Spleen (tissue), 7 donors: ENCODE data around the gene PTP4A2.

ENCODE experiments used
- POLR2A ChIP-seq, 3 donors: fragments of 450-650 bp; IDR thresholded peaks; one replicate each; pipeline ENCODE4 v1.5.1; 2017; ENCODE audit warnings: antibody characterized with exemption in 3 of 3, mild to moderate bottlenecking in 1 of 3
- POLR2AphosphoS5 ChIP-seq, 3 donors: sonication (generic); formaldehyde crosslinking; IDR thresholded peaks; one replicate each; pipeline ENCODE4 v1.5.1; 2017; ENCODE audit warnings: antibody characterized with exemption in 3 of 3
- TF ChIP-seq, protein P1 (sequence below), 11 experiments: fragments of 200-600 bp in 7 of 11; fragments of 450-650 bp in 4 of 11; sonication (generic) in 4 of 11; IDR thresholded peaks in 8 of 11; conservative IDR thresholded peaks in 3 of 11; 1 replicate in 7 of 11; 2 replicates in 4 of 11; pipeline versions ENCODE4 v1.4.0 to v1.8.0; 2016 to 2021; ENCODE audit warnings: antibody characterized with exemption in 11 of 11, inconsistent platforms in 4 of 11, mild to moderate bottlenecking in 1 of 11
- donor health status: DM: no; HTN: no; CAD: no; lungs with moderate emphysema.
- donor health status: DM: no; HTN: no; CAD: no.
- donor health status: DM: no; HTN: no; CAD: no.

DNA sequence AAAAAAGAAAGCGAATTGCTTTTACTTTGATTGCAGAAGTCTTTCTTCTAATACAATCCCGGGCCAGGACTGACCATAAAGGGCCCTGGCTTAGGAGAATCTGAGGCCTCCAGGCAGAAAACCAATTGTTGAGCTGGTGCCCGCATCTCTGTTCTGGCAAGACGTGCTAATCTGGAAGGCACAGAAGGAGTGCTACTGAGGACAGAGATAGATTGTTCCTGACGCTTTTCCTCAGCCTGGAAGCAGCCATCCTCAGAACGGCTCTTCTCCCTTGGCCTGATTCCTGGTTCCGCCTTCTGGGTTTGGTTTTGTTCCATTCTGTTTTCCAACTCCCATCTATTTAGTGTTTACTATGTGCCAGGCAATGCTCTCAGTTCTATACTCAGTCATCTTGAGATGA, 77.6 kb downstream of the PTP4A2 start:
- TF ChIP-seq, protein P1, sequence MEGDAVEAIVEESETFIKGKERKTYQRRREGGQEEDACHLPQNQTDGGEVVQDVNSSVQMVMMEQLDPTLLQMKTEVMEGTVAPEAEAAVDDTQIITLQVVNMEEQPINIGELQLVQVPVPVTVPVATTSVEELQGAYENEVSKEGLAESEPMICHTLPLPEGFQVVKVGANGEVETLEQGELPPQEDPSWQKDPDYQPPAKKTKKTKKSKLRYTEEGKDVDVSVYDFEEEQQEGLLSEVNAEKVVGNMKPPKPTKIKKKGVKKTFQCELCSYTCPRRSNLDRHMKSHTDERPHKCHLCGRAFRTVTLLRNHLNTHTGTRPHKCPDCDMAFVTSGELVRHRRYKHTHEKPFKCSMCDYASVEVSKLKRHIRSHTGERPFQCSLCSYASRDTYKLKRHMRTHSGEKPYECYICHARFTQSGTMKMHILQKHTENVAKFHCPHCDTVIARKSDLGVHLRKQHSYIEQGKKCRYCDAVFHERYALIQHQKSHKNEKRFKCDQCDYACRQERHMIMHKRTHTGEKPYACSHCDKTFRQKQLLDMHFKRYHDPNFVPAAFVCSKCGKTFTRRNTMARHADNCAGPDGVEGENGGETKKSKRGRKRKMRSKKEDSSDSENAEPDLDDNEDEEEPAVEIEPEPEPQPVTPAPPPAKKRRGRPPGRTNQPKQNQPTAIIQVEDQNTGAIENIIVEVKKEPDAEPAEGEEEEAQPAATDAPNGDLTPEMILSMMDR (IDR thresholded peaks at IDR 0.05 in 8 of 11, conservative IDR thresholded peaks at IDR 0.05 in 3 of 11), result no peak
- TF ChIP-seq POLR2AphosphoS5 (IDR thresholded peaks at IDR 0.05) (no peak), POLR2A (IDR thresholded peaks at IDR 0.05) (no peak)
